ENCODE data around the gene FKBP3. TPM values are rescaled to one million over a fixed set of nuclear protein-coding genes. Genes with fewer than 3 reads are reported as not detected.
A peak's percentile ranks its signal among the peaks of the same experiment; 100 is the strongest.

Gene FKBP3
- total and polyA plus RNA-seq, 2 experiments from 2014 or later: 40.9 to 125 TPM

DNA sequence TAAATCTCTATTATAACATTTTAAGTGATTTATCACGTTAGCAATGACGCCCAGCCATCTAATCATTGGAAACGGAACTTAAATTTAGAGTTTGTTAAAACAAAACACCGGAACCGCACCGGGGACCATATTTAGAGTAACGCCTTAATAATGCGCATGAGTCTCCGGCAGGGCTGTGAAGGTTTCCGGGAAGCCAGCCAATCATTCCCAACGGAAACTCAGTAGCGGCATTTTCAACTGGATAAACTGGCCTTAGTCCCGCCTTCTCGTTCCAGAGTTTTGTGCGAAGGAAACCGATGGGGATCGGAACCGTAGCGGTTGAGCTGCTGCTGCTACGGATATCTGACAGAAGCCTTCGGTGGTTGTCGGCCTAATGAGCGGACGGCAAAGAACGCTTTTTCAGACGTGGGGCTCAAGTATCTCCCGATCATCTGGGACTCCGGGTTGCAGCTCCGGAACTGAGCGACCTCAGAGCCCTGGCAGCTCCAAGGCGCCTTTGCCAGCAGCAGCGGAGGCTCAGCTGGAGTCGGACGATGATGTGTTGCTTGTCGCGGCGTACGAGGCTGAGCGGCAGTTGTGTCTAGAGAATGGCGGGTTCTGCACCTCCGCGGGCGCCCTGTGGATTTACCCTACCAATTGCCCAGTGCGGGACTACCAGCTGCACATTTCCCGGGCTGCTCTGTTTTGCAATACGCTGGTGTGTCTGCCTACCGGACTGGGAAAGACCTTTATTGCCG lies 1.5 kb upstream of the FKBP3 start, which contains the start of gene FANCM:
TSS of gene FANCM (plus strand) at position 272 of the 737 bp plus-strand sequence. CDS start at position 374, 102 bp downstream.
- Histone ChIP-seq H3K4me3 (peak within 1 kb of the TSS; percentile 90), H3K4me2 (ENCODE audit: unreplicated experiment) (peak within 1 kb of the TSS; percentile 93), H3K36me3 (ENCODE audit: low read depth) (no peaks in the 10 kb centered on the region), H3K9me2 (ENCODE audit: insufficient read depth) (no peaks in the 10 kb centered on the region), H3K79me2 (ENCODE audit: insufficient read depth) (peaks cover 78% of the 10 kb centered on the region), H3K4me1 (ENCODE audit: insufficient read depth) (peaks cover 21% of the 10 kb centered on the region), H3K9me3 (ENCODE audit: low read depth) (no peaks in the 10 kb centered on the region), H3K27ac (peak within 1 kb of the TSS; percentile 76), H3K27me3 (replicated peaks; ENCODE audit: insufficient read depth) (no peaks in the 10 kb centered on the region), H4K20me1 (ENCODE audit: insufficient read depth) (no peaks in the 10 kb centered on the region), H2AFZ (peak within 1 kb of the TSS; percentile 100), H3K9ac (peak within 1 kb of the TSS; percentile 93), H3F3A (ENCODE audit: insufficient read depth) (peaks cover 15% of the 10 kb centered on the region; the same call in 1 of the 2 replicates)
- TF ChIP-seq EZH2phosphoT487 (IDR thresholded peaks at IDR 0.05; ENCODE audit: insufficient read depth, low read depth): no peak
- TF ChIP-seq EZH2 (IDR thresholded peaks at IDR 0.05; ENCODE audit: insufficient read depth, poor library complexity, severe bottlenecking): no peak
- 0 to 1% methylated on average over 48 of the region's 48 CpGs for WGBS, 2 experiments (ENCODE audit: low coverage in 1 of 2, low lambda C conversion rate in 2 of 2, missing lambda C conversion rate in 2 of 2)
- DNase-seq: peak; percentile 99
- in situ Hi-C loops (cut with MboI): no loop called here

DNA sequence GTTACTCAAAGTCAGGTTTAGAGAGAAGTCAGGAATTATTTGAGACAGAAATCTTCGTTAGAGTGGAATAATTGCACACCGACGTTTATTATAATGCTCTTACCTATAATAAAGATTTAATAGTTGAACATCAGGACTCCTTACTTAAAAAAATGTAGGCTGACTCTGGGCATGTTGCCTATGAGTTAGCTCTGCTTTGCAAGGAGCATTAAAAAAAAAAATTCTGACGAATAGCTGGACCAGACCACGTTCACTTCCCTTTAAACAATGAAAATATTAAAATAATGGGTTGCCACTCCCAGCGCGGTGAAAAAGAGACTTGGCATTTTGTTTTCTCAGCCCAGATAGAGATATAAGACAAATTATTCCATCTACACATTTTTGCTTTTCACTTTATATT lies 875 bp upstream of the FKBP3 start:
- in situ Hi-C loops (cut with MboI): no loop called here
- Histone ChIP-seq H3K79me2 (ENCODE audit: insufficient read depth) (peaks cover 78% of the 10 kb centered on the region), H3K9me3 (ENCODE audit: low read depth) (no peaks in the 10 kb centered on the region), H3K9ac (peak overlapping the region; percentile 93), H3K4me1 (ENCODE audit: insufficient read depth) (peaks cover 21% of the 10 kb centered on the region), H2AFZ (peak overlapping the region; percentile 100), H4K20me1 (ENCODE audit: insufficient read depth) (no peaks in the 10 kb centered on the region; the same call in 1 of the 2 replicates), H3K9me2 (ENCODE audit: insufficient read depth) (no peaks in the 10 kb centered on the region), H3K27me3 (replicated peaks; ENCODE audit: insufficient read depth) (no peaks in the 10 kb centered on the region), H3F3A (ENCODE audit: insufficient read depth) (peaks cover 15% of the 10 kb centered on the region; the same call in 1 of the 2 replicates), H3K36me3 (ENCODE audit: low read depth) (no peaks in the 10 kb centered on the region), H3K4me2 (ENCODE audit: unreplicated experiment) (peak overlapping the region; percentile 93), H3K4me3 (peak overlapping the region; percentile 90), H3K27ac (peak overlapping the region; percentile 76)
- TF ChIP-seq EZH2 (IDR thresholded peaks at IDR 0.05; ENCODE audit: insufficient read depth, poor library complexity, severe bottlenecking) (no peak), EZH2phosphoT487 (IDR thresholded peaks at IDR 0.05; ENCODE audit: insufficient read depth, low read depth) (no peak)
- 0 to 1% methylated on average over 7 of the region's 7 CpGs for WGBS, 2 experiments (ENCODE audit: low coverage in 1 of 2, low lambda C conversion rate in 2 of 2, missing lambda C conversion rate in 2 of 2)
- DNase-seq: peak; percentile 72

DNA sequence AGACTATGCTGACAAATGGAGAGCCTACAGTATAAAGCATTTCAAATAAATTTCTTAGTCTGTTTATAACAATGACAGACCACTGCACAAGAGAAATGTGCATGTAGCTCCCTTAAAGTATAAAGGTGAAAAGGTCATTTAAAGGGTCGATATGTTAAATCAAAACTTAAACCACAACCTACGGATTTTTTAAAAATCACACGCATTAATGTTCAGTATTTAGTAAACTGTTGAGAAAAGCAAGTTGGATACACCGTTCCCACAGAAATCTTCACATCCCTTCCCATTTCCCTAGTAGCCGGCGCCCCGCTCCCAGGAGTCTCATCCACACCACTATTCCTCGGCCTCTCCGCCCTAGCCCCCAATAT lies 614 bp downstream of the FKBP3 start:
- TF ChIP-seq EZH2 (IDR thresholded peaks at IDR 0.05; ENCODE audit: insufficient read depth, poor library complexity, severe bottlenecking): no peak
- no peak for TF ChIP-seq EZH2phosphoT487 (IDR thresholded peaks at IDR 0.05; ENCODE audit: insufficient read depth, low read depth)
- H2AFZ ChIP-seq: peak overlapping the region; percentile 100
- peaks cover 21% of the 10 kb centered on the region; the same call in 1 of the 2 replicates for H3F3A ChIP-seq (ENCODE audit: insufficient read depth)
- peak overlapping the region; percentile 76 for H3K27ac ChIP-seq
- no peak for DNase-seq
- H3K4me2 ChIP-seq (ENCODE audit: unreplicated experiment): peak overlapping the region; percentile 90
- 1% methylated on average over 9 of the region's 9 CpGs for WGBS, 2 experiments (ENCODE audit: low coverage in 1 of 2, low lambda C conversion rate in 2 of 2, missing lambda C conversion rate in 2 of 2)
- no peaks in the 10 kb centered on the region for H3K27me3 ChIP-seq (replicated peaks; ENCODE audit: insufficient read depth)
- no peaks in the 10 kb centered on the region; the same call in 1 of the 2 replicates for H4K20me1 ChIP-seq (ENCODE audit: insufficient read depth)
- peaks cover 21% of the 10 kb centered on the region for H3K4me1 ChIP-seq (ENCODE audit: insufficient read depth)
- peaks cover 78% of the 10 kb centered on the region for H3K79me2 ChIP-seq (ENCODE audit: insufficient read depth)
- H3K4me3 ChIP-seq: peak overlapping the region; percentile 90
- H3K9me2 ChIP-seq (ENCODE audit: insufficient read depth): no peaks in the 10 kb centered on the region
- in situ Hi-C loops (cut with MboI): no loop called here
- H3K9ac ChIP-seq: peak overlapping the region; percentile 93
- peaks cover 7% of the 10 kb centered on the region; the same call in 1 of the 2 replicates for H3K36me3 ChIP-seq (ENCODE audit: low read depth)
- no peaks in the 10 kb centered on the region for H3K9me3 ChIP-seq (ENCODE audit: low read depth)

DNA sequence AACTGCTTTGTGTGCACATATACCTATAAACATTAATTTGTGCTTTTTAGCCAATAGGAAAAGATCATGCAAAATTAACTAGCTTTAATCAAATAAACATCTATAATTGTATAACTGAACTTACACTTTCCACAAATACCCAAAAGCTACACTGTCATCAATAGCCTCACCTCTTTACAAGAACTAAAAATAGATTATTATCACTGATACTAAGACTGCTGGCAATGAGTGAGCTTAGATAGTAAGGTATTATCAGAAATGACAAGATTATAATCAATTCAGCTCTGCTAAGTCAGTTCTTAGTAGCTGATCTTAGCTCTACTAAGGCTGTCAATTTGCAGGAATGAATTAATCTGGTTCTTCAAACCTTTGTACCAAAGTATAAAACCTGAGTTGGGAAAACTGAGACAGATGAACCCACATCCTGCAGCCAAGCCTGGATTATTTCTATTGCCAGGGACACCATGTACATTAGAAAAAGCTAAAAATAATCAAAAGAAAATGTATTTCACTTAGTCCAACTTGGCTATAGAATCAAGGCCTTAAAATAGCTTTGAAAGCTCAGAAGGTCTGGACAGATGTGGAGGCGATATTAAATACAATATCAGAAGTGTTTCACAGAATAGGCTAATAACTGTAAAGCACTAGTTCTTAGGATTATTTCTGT lies 5.2 kb downstream of the FKBP3 start:
- Histone ChIP-seq H2AFZ (no peak overlapping the region), H3K36me3 (ENCODE audit: low read depth) (peaks cover 27% of the 10 kb centered on the region), H3K9me3 (ENCODE audit: low read depth) (no peaks in the 10 kb centered on the region), H3K9ac (no peak overlapping the region), H3K27ac (no peak overlapping the region), H3F3A (ENCODE audit: insufficient read depth) (0 out of 2 replicates have a peak, but pooled peaks cover 12% of the 10 kb centered on the region), H3K9me2 (ENCODE audit: insufficient read depth) (no peaks in the 10 kb centered on the region), H3K4me2 (ENCODE audit: unreplicated experiment) (no peak overlapping the region), H4K20me1 (ENCODE audit: insufficient read depth) (no peaks in the 10 kb centered on the region; the same call in 1 of the 2 replicates), H3K27me3 (replicated peaks; ENCODE audit: insufficient read depth) (no peaks in the 10 kb centered on the region), H3K4me1 (ENCODE audit: insufficient read depth) (peaks cover 5% of the 10 kb centered on the region; the same call in 1 of the 2 replicates), H3K79me2 (ENCODE audit: insufficient read depth) (peaks cover 76% of the 10 kb centered on the region), H3K4me3 (no peak overlapping the region)
- WGBS, 2 experiments (ENCODE audit: low coverage in 1 of 2, low lambda C conversion rate in 2 of 2, missing lambda C conversion rate in 2 of 2): 96 to 97% methylated on average over 1 of the region's 1 CpG
- TF ChIP-seq EZH2 (IDR thresholded peaks at IDR 0.05; ENCODE audit: insufficient read depth, poor library complexity, severe bottlenecking): no peak
- TF ChIP-seq EZH2phosphoT487 (IDR thresholded peaks at IDR 0.05; ENCODE audit: insufficient read depth, low read depth): no peak
- no peak for DNase-seq
- in situ Hi-C loops (cut with MboI): no loop called here
